GM21360 (cell line): ENCODE results near the gene GNA15.
A peak's percentile ranks its signal among the peaks of the same experiment; 100 is the strongest.

Experiments used
- ATAC-seq: cut with Tn5 transposase; IDR thresholded peaks from one replicate; pipeline ENCODE4 v1.9.1; 2021; ENCODE audit warnings: mild to moderate bottlenecking, moderate library complexity; ENCODE audit not compliant: unreplicated experiment

GNA15 gene

DNA sequence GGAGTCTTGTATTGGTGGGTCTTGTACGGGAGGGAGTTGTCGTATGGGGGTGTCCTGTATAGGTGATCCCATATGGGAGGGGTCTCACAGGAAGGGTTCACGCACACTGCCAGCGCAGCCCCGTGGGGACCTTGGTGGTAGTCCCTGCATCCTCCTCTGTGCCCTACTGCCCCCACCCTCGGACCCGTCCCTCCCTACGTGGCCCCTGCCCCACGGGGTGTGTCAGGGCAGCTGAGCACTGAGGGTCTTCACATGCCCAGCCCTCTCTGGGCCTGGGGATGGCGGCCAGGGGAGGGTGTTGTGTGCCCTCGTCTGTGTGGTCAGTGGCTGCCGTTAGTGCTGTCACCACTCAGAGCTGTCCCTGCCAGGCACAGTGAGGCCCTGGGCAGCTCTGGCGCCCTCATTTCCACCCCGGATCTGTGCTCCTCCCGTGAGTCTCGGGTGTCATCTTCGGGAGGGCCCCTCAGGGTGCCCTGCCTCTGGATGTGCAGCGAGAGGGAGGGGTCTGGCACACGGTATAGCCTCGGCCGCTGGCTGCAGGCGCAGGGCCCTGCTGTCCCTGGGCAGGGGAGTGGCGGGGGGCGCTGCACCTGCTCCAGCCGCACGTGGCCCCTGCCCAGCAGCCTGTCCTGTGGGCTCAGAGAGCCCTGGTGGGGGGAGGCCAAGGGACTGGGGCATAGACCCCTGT, 16.0 kb upstream of the GNA15 start:
- no peak for ATAC-seq

DNA sequence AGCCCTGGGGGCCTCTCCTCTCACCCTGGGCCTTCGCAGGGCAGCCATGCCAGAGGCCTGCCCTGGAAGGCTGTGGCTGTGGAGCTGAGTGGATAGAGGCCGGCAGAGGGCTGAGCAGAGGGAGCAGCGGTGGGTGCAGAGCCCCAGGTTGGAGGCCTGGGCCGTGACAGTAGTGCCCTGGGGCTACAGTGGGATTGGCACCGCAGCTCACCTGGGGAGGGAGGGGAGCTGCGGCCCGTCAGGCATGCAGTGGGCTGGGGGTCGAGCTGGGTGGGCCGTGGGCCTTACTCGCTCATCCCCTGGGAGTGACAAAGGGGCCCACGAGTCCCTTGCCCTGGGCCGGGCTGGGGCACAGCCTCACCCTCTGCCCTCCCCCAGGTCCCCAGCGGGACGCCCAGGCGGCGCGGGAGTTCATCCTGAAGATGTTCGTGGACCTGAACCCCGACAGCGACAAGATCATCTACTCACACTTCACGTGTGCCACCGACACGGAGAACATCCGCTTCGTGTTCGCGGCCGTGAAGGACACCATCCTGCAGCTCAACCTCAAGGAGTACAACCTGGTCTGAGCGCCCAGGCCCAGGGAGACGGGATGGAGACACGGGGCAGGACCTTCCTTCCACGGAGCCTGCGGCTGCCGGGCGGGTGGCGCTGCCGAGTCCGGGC, 15.1 kb upstream of the GNA15 start:
- ATAC-seq = no peak

DNA sequence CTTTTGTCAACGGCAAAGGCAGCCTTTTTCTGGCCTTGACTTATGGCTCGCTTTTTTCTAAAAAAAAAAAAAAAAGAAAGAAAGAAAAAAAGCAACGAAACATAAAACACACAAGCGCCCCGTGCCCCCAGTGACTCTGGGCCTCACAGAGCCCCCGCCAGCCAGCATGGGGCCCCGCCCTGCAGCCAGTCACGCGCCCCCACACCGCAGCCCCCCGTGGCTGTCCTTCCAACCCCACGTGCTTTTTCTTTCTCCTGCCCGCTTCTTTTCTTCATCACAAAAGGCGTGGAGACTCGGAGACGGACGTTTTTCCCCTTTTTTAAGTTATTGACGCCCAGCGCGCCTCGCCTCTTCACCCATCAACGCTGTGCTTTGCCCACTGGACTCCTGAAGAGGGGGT, 14.4 kb upstream of the GNA15 start:
- no peak for ATAC-seq

DNA sequence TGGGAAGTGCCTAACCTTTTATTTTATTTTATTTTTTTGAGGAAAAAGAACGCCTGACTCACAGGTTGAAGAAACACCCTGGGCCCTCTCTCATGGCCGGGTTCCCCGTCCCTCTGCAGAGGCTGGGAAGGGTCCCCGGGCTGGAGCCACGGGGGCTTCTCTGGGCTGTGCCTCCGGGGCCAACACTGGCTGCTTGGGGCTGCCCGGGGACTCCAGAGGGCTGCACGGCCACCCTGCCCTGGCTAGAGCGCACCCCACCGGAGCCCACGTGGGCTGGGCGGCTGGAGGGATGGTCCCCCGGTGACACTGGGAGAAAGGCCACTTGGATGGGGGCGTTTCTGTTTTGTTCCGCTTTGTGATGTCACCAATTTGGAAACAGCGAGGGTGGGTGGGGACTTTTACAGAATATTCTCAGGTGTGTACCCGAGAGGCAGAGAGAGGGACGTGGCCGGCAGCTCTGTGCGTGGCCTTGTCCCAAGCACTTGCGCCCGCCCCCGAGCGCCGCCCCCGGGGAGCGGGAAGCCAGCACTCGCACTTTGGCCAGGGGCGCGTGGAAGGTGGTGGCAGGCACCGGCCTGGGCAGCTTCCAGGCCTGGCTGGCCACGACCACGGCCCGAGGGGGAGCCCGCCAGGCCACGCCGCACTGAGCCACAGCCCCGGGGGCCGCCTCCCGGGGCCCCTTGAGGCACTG, 13.9 kb upstream of the GNA15 start:
- ATAC-seq = no peak

DNA sequence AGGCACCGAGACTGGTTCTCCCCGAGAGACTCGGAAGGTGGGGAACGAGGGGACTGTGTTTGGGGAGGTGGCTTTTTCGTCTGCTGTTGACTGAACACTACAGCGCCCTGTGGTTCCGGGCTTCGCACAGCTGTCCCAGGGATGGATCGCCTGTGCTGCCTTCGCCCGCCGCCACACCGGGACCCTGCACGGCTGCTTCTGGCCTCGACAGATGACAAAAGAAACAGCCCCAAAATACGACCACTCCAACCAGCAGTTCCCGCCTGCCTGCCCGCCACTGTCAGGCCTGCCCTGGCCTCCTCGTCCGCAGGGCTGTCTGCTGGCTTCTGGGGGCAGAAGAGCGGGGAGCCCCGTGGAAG, 13.3 kb upstream of the GNA15 start:
- ATAC-seq = no peak

DNA sequence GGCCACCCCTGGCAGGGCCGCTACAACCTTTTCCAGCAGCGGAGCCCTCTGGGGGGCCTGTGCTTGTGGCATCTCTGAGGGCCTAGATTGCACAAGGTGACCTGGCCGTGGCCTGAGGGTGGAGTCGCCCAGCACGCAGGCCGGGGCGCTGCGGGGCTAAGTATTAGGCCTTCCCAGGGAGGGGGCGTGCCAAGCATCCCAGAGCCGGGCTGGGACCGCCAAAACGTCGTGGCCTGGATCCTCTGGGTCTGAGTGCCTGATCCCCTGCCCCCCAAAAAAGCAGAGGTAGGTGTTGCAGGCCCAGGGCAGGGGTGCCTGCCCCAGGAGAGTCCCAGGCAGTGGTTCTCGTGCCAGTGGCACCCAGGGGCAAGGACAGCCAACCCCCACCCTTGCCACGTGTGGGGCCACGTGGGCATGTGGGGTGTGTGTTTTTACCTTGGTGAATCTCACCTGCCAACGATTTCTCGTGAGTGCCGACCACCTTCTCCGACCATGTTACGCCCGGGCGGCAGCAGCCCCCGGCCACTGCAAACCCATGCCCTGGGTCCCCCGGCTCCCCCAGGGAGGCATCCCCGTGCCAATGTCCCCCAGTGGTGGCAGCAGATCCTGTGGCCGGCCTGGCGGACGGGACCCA, 12.6 kb upstream of the GNA15 start:
- ATAC-seq = no peak

DNA sequence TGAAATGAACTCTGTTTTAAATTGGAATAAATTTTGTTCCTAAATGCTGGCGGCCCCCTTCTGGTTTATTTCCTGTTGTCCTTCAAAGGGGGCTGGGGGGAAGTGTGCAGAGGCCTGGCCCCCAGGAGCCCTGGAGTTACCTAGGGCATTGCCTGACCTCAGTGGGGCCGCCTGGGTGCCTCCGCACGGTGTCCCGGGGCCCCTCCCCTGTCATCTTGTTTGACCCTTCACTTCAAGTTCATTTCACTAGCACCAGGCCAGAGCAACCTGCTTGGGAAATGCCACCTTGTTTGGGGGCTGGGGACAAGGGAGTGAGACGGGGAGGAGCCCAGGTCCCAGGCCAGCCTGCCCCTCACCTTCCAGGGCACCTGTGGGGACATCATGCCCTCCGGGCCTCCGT, 11.9 kb upstream of the GNA15 start:
- ATAC-seq = no peak

DNA sequence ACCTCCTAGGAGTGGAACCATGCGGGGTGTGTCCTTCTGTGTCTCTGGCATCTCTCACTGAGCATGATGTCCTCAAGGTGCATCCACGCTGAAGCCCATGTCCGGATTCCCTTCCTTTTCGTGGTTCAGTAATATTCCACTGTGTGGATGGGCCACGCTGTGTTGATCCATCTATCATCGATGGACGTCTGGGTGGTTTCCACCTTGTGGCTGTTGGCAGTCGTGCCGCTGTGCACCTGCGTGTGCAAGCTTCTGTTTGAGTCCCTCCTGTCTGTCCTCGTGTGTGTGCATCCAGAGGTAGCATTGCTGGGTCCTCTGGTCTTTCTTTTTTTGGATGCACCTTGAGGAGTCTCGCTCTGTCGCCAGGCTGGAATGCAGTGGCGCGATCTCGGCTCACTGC, 11.2 kb upstream of the GNA15 start:
- no peak for ATAC-seq

DNA sequence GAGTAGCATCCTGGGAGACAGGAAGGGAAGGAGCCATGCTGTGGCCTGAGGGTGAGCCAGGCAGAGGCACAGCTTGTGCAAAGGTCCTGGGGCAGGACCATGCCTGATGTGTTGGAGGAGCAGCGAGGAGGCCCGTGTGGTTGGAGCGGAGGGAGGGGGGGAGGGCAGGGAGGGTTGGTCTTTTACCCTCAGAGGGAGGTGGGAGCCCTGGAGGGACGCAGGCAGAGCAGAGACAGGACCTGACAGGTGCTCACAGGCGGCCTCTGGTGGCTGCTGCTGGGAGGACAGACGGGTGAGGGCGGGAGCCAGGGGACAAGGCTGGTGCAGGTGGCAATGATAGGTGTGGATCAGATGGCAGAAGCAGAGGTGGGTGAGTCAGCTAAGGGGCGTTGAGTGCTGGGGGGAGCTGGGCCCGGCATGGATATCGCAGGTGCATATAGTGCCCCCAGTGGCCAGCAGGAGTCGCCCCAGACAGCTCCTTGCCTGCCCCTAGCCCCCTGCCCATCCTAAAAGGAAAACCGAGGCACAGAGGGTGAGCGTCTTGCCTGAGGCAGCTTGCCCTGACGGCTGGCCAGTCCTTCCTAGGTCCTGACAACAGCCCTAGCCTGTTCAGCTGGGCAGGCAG, 9.8 kb upstream of the GNA15 start:
- ATAC-seq = no peak

DNA sequence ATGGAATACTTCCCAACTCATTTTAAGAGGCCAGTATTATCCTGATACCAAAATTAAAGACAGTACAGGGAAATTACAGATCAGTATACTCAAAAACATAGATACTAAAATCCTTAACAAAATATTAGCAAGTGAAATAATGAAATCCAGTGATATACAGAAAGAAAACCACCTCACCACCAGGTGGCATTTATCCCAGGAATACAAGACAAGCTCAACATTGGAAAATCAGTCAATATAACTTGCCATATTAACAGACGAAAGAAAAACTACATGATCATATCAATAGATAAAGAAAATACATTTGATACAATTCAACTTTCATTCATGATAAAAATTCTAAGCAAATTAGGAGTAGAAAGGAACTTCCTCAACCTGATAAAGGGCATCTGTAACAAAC, 6.7 kb upstream of the GNA15 start:
- no peak for ATAC-seq

DNA sequence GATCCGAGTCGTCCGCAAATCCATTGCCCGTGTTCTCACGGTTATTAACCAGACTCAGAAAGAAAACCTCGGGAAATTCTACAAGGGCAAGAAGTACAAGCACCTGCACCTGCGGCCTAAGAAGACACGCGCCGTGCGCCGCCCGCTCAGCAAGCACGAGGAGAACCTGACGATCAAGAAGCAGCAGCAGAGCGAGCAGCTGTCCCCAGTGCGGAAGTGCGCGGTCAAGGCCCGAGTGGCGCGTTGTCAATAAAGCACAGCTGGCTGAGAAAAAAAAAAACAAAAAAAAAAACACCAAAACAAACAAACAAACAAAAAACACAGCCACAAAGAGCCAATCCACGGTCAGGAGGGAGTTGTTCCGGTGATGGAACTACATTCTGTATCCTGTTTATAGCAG, 4.7 kb upstream of the GNA15 start:
- no peak for ATAC-seq

DNA sequence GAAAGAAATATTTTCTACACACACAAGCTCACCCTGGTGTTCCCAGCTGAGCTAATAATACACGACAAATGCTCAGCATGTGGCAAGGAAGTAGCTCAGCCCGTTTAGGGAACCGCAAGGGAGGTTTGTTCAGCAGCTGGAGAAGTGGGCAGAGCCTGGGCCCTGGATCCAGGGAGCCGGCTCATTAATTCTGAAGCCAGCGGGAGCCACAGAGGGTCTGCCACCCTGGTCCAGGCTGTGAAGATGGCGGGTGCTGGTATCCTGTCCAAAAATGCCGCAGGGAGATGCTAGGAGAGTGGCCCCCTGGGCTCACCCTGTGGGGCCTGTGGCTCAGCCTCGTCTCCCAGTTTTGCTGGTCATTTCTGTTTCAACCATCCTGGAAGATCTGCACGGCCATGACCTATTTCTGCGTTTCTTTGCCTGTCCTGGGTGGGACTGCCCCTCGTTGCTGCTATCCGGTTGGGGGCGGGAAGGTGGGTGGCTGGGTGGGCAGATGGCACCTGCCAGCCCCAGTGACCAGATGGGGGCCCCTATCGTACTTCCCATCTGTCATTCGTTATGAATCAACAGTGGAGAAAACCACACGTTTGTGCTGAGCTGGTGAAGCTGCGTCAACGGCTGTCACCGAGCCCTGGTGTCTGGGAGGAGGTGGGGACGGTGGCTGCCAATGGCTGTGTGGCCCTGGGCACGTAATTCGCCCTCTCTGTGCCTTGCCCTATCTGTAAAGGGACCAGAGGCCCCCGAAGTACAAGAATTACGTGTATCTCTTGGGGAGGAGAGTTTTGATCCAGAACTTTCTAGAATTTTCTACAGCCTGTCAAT, 2.7 kb upstream of the GNA15 start:
- ATAC-seq = peak; percentile 54

DNA sequence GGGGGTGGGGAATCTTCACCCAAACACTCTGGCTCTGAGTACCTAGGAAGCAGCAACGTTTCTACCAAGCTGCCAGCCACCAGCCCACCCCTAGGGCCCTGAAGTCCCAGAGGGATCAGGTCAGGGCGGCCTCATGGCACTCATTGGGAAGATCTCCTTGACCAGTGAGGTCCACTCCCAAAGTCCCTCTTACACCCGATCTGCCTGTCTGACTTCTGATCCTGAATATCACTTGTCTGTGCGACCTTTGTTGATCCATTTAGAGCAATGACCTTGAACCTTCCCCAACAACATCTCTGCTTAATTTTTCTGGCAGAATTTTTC, 2.1 kb upstream of the GNA15 start:
- ATAC-seq = peak; percentile 19

DNA sequence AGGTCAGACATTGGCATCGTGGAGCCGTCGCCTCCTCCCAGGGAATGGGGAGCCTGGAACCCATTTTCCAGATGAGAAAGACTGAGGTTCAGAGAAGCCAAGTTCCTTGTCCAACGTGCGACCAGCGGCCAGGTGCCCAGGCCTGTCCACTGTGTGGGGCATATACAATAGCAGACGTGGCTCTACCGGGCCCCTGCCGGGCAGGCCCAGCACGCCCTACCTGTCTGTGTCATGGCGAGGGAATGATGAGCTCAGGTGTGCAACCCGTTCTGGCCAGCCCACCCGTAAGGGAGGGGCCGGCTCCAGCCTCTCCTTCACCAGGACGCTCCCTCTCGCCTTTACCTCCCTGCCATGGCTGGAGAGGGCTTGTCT, 837 bp downstream of the GNA15 start:
- no peak for ATAC-seq

DNA sequence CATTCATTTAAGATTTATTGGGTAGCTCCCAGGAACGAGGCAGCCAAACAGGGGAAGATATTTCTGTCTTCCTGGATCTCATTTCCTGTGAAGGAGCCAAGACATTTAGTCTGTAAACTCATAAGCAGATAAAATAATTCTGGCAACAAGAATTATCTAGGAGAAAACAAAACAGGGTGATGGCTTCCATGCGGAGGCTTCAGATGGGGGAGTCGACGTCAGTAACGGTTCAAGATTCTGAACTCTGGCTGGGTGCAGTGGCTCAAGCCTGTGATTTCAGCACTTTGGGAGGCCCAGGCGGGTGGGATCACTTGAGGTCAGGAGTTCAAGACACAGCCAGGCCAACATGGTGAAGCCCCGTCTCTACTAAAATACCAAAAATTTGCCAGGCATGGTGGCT, 1.3 kb downstream of the GNA15 start:
- no peak for ATAC-seq

DNA sequence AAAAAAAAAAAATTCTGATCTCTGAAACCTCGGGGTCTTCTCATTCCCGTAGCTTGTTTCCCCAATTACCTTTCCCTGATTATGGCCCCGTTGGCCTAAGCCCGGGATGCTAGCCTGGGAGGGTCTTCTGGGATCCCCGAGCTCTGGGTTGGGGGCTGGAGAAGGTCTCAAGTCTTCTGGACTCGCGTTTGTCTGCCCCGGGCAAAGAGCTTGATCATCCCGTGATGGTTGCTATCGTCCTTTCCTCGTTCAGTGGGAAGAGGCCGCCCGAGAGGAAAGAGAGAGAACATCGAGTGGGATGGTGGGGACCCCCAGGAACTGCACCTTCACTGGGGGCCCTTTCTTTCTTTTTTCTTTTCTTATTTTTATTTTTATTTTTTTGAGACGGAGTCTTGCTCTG, 2.4 kb downstream of the GNA15 start:
- ATAC-seq = no peak

DNA sequence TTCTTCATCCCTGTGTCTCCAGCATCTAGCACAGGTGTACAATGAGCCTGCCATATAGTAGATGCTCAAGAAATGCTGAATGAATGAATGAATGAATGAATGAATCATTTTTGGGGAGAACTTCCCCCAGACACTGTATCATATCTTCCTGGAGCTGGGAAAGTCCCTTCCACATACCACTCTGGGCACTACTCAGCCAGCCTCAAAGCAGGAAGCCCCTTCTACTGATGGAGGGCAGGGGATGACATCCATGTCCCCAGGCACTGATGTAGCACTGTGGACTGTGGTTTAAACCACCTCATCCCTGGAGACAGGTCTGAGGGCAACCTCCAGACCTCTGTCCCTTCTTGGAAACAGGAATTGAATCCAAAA, 4.8 kb downstream of the GNA15 start:
- no peak for ATAC-seq

DNA sequence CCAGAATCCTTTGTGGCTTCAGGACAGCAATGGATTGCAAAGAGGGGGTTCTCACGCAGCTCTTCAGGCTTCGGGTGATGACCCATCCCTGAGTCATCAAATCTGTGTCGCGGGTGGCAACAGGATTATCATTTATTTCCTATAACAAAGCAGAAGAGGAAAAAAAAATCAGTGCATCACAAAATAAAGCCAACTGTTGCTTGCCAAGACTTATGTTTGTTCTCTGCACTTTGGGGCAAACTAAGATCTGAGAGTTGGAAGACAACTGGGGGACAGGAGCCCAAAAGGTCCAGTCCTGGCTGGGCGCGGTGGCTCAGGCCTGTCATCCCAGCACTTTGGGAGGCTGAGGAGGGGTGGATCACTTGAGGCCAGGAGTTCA, 6.4 kb downstream of the GNA15 start:
- ATAC-seq = no peak

DNA sequence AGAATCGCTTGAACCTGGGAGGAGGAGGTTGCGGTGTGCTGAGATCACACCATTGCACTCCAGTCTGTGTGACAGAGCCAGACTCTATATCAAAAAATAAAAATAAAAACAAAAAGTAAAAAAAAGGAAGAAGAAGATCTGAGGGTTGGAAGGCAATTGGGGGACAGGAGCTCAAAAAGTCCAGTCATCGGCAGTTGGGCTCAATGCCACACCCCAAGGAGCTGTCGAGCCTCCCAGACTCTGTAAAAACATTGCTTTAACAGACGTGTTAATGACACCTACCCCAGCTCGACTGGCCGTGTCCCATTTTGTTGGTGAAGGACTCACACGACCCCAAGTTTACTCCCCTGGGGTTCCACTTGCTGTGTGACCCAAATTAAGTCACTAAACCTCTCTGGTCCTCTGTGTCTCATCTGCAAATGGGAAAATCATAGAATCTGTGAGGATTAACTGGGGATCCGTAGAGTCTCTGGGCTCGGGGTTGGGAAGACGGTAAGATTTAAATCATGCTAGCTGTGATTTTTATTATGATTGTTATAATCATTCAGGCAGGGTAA, 7.0 kb downstream of the GNA15 start:
- ATAC-seq = no peak

DNA sequence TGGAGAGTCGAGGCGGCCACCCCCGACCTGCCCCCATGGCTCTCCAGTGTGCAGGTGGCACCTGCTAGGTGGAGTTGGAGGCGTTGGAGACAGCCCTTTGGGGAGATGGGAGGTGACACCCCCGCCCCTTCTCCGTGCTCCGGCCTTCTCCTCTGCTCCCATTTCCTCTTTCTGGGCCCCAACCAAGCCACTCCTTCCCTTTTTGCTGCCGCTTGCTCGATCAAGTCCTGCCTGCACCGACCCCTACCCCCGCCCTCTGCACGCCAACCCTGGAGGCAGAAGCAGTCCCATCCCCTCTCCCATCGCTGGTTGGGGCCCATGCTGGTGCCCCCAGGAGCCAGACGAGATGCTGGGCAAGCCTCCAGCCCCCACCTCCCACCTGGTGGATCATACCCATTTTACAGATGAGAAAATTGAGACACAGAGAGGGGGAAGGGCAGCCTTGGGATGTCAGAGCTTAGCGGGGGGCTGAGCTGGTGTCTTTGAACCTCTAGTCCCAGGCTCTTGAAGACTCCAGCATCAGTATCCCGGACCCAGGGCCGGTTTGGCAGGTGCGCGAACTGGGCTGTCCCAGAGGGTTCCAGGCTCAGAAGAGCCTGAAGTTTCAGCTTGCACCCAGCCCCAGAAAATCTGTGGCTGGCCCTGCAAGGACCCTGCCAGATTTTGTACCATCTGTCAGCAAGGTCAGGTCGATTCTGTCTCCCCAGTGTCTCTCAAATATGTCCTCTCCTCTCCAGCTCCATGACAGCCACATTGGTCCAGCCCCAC, 10.3 kb downstream of the GNA15 start:
- ATAC-seq = no peak
